CD4-positive, alpha-beta memory T cell (primary cell): Measurements from ENCODE around the gene LRIT3. TPM values are rescaled to one million over a fixed set of nuclear protein-coding genes. Genes with fewer than 3 reads are reported as not detected.

Experiments used
- CTCF ChIA-PET: fragments of 350-600 bp; sonication (Branson Sonifier 250); formaldehyde crosslinking; loops from one replicate; lab custom pipeline; 2021; ENCODE audit warnings: inconsistent platforms; ENCODE audit not compliant: partially characterized antibody; lab: Charles Lee
- POLR2A ChIA-PET: fragments of 350-600 bp; sonication (Branson Sonifier 250); formaldehyde crosslinking; loops from one replicate; lab custom pipeline; 2021; ENCODE audit not compliant: partially characterized antibody; lab: Charles Lee
- DNase-seq, 5 donors: peaks; one replicate each; pipeline versions ENCODE4 v3.0.0 to v3.0.0-alpha.2; 2020 to 2022; ENCODE audit warnings: mixed read lengths in 1 of 5
- H3K27ac ChIP-seq: one replicate; pipeline ENCODE4 v1.7.0; 2013; ENCODE audit warnings: low read depth, low read length
- H3K27me3 ChIP-seq: 2 replicates; pipeline ENCODE4 v1.7.0; 2013; ENCODE audit warnings: mild to moderate bottlenecking, low read length, moderate library complexity; ENCODE audit not compliant: insufficient read depth
- H3K36me3 ChIP-seq: 2 replicates; pipeline ENCODE4 v1.7.0; 2013; ENCODE audit warnings: mild to moderate bottlenecking, low read length, moderate library complexity; ENCODE audit not compliant: insufficient read depth
- H3K4me1 ChIP-seq: 2 replicates; pipeline ENCODE4 v1.7.0; 2013; ENCODE audit warnings: mild to moderate bottlenecking, low read length, moderate library complexity; ENCODE audit not compliant: insufficient read depth
- H3K4me3 ChIP-seq, 2 donors: one replicate each; pipeline ENCODE4 v1.7.0; 2013; ENCODE audit warnings: low read length in 2 of 2, mild to moderate bottlenecking in 1 of 2
- H3K9me3 ChIP-seq, 2 donors: one replicate each; pipeline ENCODE4 v1.7.0; 2013; ENCODE audit warnings: low read length in 2 of 2, control low read depth in 1 of 2; ENCODE audit not compliant: control insufficient read depth in 1 of 2
- H3K27ac Mint-ChIP-seq, 7 donors: one replicate each; pipeline ENCODE4 v1.8.0; 2020 to 2021; ENCODE audit warnings: mixed read lengths in 7 of 7, mild to moderate bottlenecking in 6 of 7, inconsistent platforms in 3 of 7, moderate library complexity in 3 of 7
- H3K27me3 Mint-ChIP-seq, 2 donors: one replicate each; pipeline ENCODE4 v1.8.0; 2020 to 2021; ENCODE audit warnings: mixed read lengths in 2 of 2
- H3K36me3 Mint-ChIP-seq, 2 donors: one replicate each; pipeline ENCODE4 v1.8.0; 2020 to 2021; ENCODE audit warnings: mixed read lengths in 2 of 2, inconsistent platforms in 1 of 2, mild to moderate bottlenecking in 1 of 2
- H3K4me1 Mint-ChIP-seq, 4 donors: one replicate each; pipeline ENCODE4 v1.8.0; 2020 to 2021; ENCODE audit warnings: mixed read lengths in 4 of 4, mild to moderate bottlenecking in 1 of 4
- H3K4me3 Mint-ChIP-seq, 8 donors: one replicate each; pipeline ENCODE4 v1.8.0; 2020 to 2021; ENCODE audit warnings: mixed read lengths in 8 of 8, mild to moderate bottlenecking in 7 of 8, moderate library complexity in 6 of 8, inconsistent platforms in 3 of 8
- H3K9me3 Mint-ChIP-seq, 8 donors: one replicate each; pipeline ENCODE4 v1.8.0; 2020 to 2021; ENCODE audit warnings: mixed read lengths in 8 of 8, mild to moderate bottlenecking in 5 of 8, inconsistent platforms in 3 of 8, moderate library complexity in 1 of 8
- intact Hi-C: fragments of 100-400 bp; cut with micrococcal nuclease; formaldehyde crosslinking; loops from one replicate; pipeline ENCODE4 v1.15.1; 2023
- polyA plus RNA-seq, 2 donors: library from polyadenylated mRNA; unstranded; fragments of 300-500 nt; fragmentation: Illumina TruSeq; gene quantifications; one replicate each; pipeline ENCODE4 v1.2.3, GENCODE V29; 2021
- total RNA-seq, 2 experiments: library from RNA; stranded (reverse); gene quantifications; one replicate each; pipeline ENCODE4 v1.2.3, GENCODE V29; 2021

LRIT3 gene
- total and polyA plus RNA-seq, 4 experiments from 2014 or later: 0.26 to 0.33 TPM; not detected in 2

GRCh38 chr4:109878355-109878754, 30.4 kb downstream of the LRIT3 start:
- DNase-seq: no peak
- peaks cover 9 to 15% of the 10 kb centered on the region in 2 donors for H3K27me3 Mint-ChIP-seq
- ChIA-PET CTCF (no interaction called here), POLR2A (no interaction called here)
- no peaks in the 10 kb centered on the region for H3K9me3 ChIP-seq
- no peaks in the 10 kb centered on the region for H3K4me1 Mint-ChIP-seq
- H3K27me3 ChIP-seq: no peaks in the 10 kb centered on the region
- peaks cover 0 to 5% of the 10 kb centered on the region in 2 donors for H3K36me3 Mint-ChIP-seq
- H3K4me3 ChIP-seq: no peak overlapping the region
- H3K9me3 Mint-ChIP-seq: peaks cover 0 to 2% (median 0%) of the 10 kb centered on the region in 8 donors
- intact Hi-C loops: no loop called here
- H3K4me3 Mint-ChIP-seq: no peak overlapping the region
- H3K27ac ChIP-seq: no peak overlapping the region
- H3K27ac Mint-ChIP-seq: no peak overlapping the region
- no peaks in the 10 kb centered on the region for H3K4me1 ChIP-seq
- H3K36me3 ChIP-seq: no peaks in the 10 kb centered on the region

DNA sequence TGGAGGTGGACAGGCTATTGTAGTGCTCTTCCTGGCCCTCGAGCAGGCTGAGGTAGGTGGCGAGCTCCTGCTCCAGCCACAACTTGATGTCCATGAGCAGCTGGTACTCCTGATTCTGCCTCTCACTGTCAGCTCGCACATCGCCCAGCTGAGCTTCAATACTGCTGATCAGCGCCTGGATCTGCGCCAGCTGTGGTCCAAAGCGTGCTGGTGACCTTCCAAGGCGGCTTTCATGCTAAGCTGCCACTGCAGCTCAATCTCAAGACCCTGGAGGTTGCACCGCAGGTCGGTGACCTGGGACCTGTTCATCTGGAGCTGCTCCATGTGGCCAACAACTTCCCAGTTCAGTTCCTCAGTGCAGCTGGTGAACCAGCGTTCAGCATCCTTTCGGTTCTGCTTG, 31.2 kb downstream of the LRIT3 start:
- H3K4me1 ChIP-seq: no peaks in the 10 kb centered on the region
- H3K36me3 ChIP-seq: no peaks in the 10 kb centered on the region
- Mint-ChIP-seq H3K4me3 (no peak overlapping the region), H3K27me3 (peaks cover 9 to 15% of the 10 kb centered on the region in 2 donors), H3K4me1 (no peaks in the 10 kb centered on the region), H3K9me3 (peaks cover 0 to 2% (median 0%) of the 10 kb centered on the region in 8 donors), H3K36me3 (peaks cover 0 to 5% of the 10 kb centered on the region in 2 donors), H3K27ac (no peak overlapping the region)
- H3K27ac ChIP-seq: no peak overlapping the region
- H3K9me3 ChIP-seq: no peaks in the 10 kb centered on the region
- H3K27me3 ChIP-seq: no peaks in the 10 kb centered on the region
- ChIA-PET CTCF (no interaction called here), POLR2A (no interaction called here)
- no peak overlapping the region for H3K4me3 ChIP-seq
- DNase-seq: no peak
- intact Hi-C loops: no loop called here

- intact Hi-C loops: no loop called here
- Mint-ChIP-seq H3K9me3 (peaks cover 0 to 2% (median 0%) of the 10 kb centered on the region in 8 donors), H3K36me3 (peaks cover 0 to 1% of the 10 kb centered on the region in 2 donors), H3K27ac (peak overlapping the region in 1 of 7 donors; percentile 53), H3K4me3 (no peak overlapping the region), H3K27me3 (peaks cover 9 to 15% of the 10 kb centered on the region in 2 donors), H3K4me1 (no peaks in the 10 kb centered on the region)
- POLR2A ChIA-PET: no interaction called here
- Histone ChIP-seq H3K4me1 (no peaks in the 10 kb centered on the region), H3K36me3 (no peaks in the 10 kb centered on the region), H3K27ac (no peak overlapping the region), H3K4me3 (no peak overlapping the region), H3K27me3 (no peaks in the 10 kb centered on the region), H3K9me3 (no peaks in the 10 kb centered on the region)
- no peak for DNase-seq
- CTCF ChIA-PET: no interaction called here
These were observed 31.9 kb downstream of the LRIT3 start for GRCh38 chr4:109879636-109880314.

GRCh38 chr4:109886303-109886702, 38.4 kb downstream of the LRIT3 start:
- H3K27me3 ChIP-seq: no peaks in the 10 kb centered on the region
- H3K9me3 Mint-ChIP-seq: peaks cover 0 to 2% (median 0%) of the 10 kb centered on the region in 8 donors
- H3K36me3 Mint-ChIP-seq: no peaks in the 10 kb centered on the region
- H3K4me3 Mint-ChIP-seq: no peak overlapping the region
- H3K27ac ChIP-seq: no peak overlapping the region
- no peak overlapping the region for H3K4me3 ChIP-seq
- no peak for DNase-seq
- no peaks in the 10 kb centered on the region for H3K36me3 ChIP-seq
- no peak overlapping the region for H3K27ac Mint-ChIP-seq
- H3K4me1 Mint-ChIP-seq: no peaks in the 10 kb centered on the region
- intact Hi-C loops: no loop called here
- H3K27me3 Mint-ChIP-seq: peaks cover 1 to 2% of the 10 kb centered on the region in 2 donors
- CTCF ChIA-PET: no interaction called here
- H3K4me1 ChIP-seq: no peaks in the 10 kb centered on the region
- POLR2A ChIA-PET: no interaction called here
- no peaks in the 10 kb centered on the region for H3K9me3 ChIP-seq

DNA sequence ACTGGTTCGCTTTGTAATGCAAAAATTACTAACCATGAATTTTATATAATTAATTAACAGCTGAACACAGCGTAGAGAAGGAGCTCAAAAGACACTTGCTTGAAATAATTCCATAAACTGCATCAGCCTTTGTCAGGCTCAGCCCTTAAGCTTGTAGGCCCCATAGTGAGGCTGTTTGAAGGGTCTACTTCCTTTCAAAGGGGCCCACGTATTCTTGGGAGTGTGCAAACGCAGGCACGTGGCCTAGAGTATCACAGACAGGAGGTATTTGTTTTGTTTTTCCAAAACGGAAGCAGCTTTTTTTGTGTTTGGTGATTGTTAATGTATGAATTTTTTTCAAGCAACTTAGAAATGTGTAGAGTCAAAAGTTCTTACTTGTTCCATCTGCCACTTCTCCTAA, 39.2 kb downstream of the LRIT3 start:
- Histone ChIP-seq H3K27me3 (no peaks in the 10 kb centered on the region), H3K9me3 (no peaks in the 10 kb centered on the region), H3K4me1 (no peaks in the 10 kb centered on the region), H3K27ac (no peak overlapping the region), H3K4me3 (no peak overlapping the region), H3K36me3 (no peaks in the 10 kb centered on the region)
- ChIA-PET CTCF (no interaction called here), POLR2A (no interaction called here)
- no peak overlapping the region for H3K4me3 Mint-ChIP-seq
- H3K4me1 Mint-ChIP-seq: no peaks in the 10 kb centered on the region
- H3K27ac Mint-ChIP-seq: no peak overlapping the region
- H3K36me3 Mint-ChIP-seq: no peaks in the 10 kb centered on the region
- H3K27me3 Mint-ChIP-seq: peaks cover 2 to 3% of the 10 kb centered on the region in 2 donors
- DNase-seq: no peak
- peaks cover 0 to 2% (median 0%) of the 10 kb centered on the region in 8 donors for H3K9me3 Mint-ChIP-seq
- intact Hi-C loops: no loop called here

GRCh38 chr4:109890076-109890475, 42.2 kb downstream of the LRIT3 start:
- Histone ChIP-seq H3K27ac (no peak overlapping the region), H3K27me3 (no peaks in the 10 kb centered on the region), H3K9me3 (no peaks in the 10 kb centered on the region), H3K36me3 (no peaks in the 10 kb centered on the region), H3K4me1 (no peaks in the 10 kb centered on the region), H3K4me3 (no peak overlapping the region)
- ChIA-PET CTCF (no interaction called here), POLR2A (no interaction called here)
- no peaks in the 10 kb centered on the region for H3K4me1 Mint-ChIP-seq
- H3K27me3 Mint-ChIP-seq: peaks cover 2 to 3% of the 10 kb centered on the region in 2 donors
- H3K9me3 Mint-ChIP-seq: peaks cover 0 to 2% (median 0%) of the 10 kb centered on the region in 8 donors
- intact Hi-C loops: no loop called here
- H3K27ac Mint-ChIP-seq: no peak overlapping the region
- no peaks in the 10 kb centered on the region for H3K36me3 Mint-ChIP-seq
- H3K4me3 Mint-ChIP-seq: no peak overlapping the region
- DNase-seq: no peak

DNA sequence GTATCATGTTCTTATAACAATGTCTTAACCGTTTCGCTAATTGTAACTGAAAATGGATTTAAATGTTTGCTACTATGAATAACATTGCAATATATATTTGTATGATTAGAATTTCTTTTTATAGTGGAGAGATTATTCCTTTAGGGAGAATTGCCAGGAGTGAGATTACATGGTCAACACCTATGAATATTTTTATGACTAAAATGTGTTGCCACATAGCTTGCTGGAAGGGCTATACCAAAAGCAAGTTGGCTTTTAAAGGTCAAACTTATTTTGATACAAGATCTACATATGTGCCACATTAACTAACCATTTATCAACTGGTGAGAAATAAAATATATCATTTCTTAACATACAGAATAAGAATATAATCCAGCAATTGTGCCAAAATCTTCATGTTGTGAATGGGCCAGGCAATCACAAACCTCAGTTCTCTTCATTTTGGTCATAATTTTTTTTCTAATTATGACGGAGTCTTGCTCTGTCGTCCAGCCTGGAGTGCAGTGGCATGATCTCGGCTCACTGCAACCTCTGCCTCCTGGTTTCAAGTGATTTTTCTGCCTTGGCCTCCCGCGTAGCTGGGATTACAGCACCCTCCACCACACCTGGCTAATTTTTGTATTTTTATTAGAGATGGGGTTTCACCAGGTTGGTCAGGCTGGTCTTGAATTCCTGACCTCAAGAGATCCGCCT, 54.8 kb downstream of the LRIT3 start:
- Mint-ChIP-seq H3K36me3 (no peaks in the 10 kb centered on the region), H3K27ac (no peak overlapping the region), H3K27me3 (peaks cover 15 to 17% of the 10 kb centered on the region in 2 donors), H3K4me3 (no peak overlapping the region), H3K9me3 (peaks cover 0 to 6% (median 2%) of the 10 kb centered on the region in 8 donors), H3K4me1 (no peaks in the 10 kb centered on the region)
- Histone ChIP-seq H3K27ac (no peak overlapping the region), H3K4me1 (no peaks in the 10 kb centered on the region), H3K9me3 (no peaks in the 10 kb centered on the region), H3K27me3 (no peaks in the 10 kb centered on the region), H3K4me3 (no peak overlapping the region), H3K36me3 (no peaks in the 10 kb centered on the region)
- ChIA-PET POLR2A (no interaction called here), CTCF (no interaction called here)
- no peak for DNase-seq
- intact Hi-C loops: no loop called here
